ENCODE data around the gene TGFB1I1. TPM values are rescaled to one million over a fixed set of nuclear protein-coding genes. Genes with fewer than 3 reads are reported as not detected.

Gene TGFB1I1
- total and polyA plus RNA-seq, 2 of the 13 experiments (the other 11 are each of a cell fraction or from before 2014, with no cell fraction given) = 0.80 to 2.9 TPM

- no peak for TF ChIP-seq ZNF749 (CRISPR knock-in tag; IDR thresholded peaks at IDR 0.05; ENCODE audit: borderline replicate concordance)
- 0 out of 2 replicates have a peak, but pooled peaks have one; percentile 16 for TF ChIP-seq SIN3A (IDR thresholded peaks at IDR 0.05; ENCODE audit: borderline replicate concordance, low read depth, low read length)
- TF ChIP-seq ZNF484 (CRISPR knock-in tag; IDR thresholded peaks at IDR 0.05; ENCODE audit: borderline replicate concordance, low read depth) = no peak
- TF ChIP-seq IKZF4 (CRISPR knock-in tag; IDR thresholded peaks at IDR 0.05; ENCODE audit: borderline replicate concordance, low read depth, not compliant biosample characterization) = no peak
- peak; percentile 56; the same call in 1 of the 2 replicates for TF ChIP-seq SOX5 (CRISPR knock-in tag; IDR thresholded peaks at IDR 0.05; ENCODE audit: borderline replicate concordance)
- TF ChIP-seq, protein P1, sequence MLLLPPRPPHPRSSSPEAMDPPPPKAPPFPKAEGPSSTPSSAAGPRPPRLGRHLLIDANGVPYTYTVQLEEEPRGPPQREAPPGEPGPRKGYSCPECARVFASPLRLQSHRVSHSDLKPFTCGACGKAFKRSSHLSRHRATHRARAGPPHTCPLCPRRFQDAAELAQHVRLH (CRISPR knock-in tag; IDR thresholded peaks at IDR 0.05; ENCODE audit: borderline replicate concordance, low read depth) = no peak
- TF ChIP-seq, protein P2, sequence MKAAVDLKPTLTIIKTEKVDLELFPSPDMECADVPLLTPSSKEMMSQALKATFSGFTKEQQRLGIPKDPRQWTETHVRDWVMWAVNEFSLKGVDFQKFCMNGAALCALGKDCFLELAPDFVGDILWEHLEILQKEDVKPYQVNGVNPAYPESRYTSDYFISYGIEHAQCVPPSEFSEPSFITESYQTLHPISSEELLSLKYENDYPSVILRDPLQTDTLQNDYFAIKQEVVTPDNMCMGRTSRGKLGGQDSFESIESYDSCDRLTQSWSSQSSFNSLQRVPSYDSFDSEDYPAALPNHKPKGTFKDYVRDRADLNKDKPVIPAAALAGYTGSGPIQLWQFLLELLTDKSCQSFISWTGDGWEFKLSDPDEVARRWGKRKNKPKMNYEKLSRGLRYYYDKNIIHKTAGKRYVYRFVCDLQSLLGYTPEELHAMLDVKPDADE (CRISPR knock-in tag; IDR thresholded peaks at IDR 0.05) = no peak
- no peak for TF ChIP-seq SMARCE1 (IDR thresholded peaks at IDR 0.05; ENCODE audit: borderline replicate concordance)
- TF ChIP-seq SMC3 (IDR thresholded peaks at IDR 0.05; ENCODE audit: low read length) = 0 out of 2 replicates have a peak, but pooled peaks have one; percentile 2
- 0 out of 2 replicates have a peak, but pooled peaks have one; percentile 30 for TF ChIP-seq ZKSCAN8 (CRISPR knock-in tag; IDR thresholded peaks at IDR 0.05; ENCODE audit: borderline replicate concordance)
- TF ChIP-seq NR2F1 (CRISPR knock-in tag; IDR thresholded peaks at IDR 0.05) = 0 out of 4 replicates have a peak, but pooled peaks of 1 of the 2 experiments have one; percentile 24
- peak; percentile 36; the same call in 1 of the 2 replicates for TF ChIP-seq CEBPB (IDR thresholded peaks at IDR 0.05; ENCODE audit: borderline replicate concordance, low read depth, low read length)
- TF ChIP-seq RERE (CRISPR knock-in tag; IDR thresholded peaks at IDR 0.05; ENCODE audit: low read depth) = no peak
- TF ChIP-seq, protein P3, sequence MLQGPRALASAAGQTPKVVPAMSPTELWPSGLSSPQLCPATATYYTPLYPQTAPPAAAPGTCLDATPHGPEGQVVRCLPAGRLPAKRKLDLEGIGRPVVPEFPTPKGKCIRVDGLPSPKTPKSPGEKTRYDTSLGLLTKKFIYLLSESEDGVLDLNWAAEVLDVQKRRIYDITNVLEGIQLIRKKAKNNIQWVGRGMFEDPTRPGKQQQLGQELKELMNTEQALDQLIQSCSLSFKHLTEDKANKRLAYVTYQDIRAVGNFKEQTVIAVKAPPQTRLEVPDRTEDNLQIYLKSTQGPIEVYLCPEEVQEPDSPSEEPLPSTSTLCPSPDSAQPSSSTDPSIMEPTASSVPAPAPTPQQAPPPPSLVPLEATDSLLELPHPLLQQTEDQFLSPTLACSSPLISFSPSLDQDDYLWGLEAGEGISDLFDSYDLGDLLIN (CRISPR knock-in tag; IDR thresholded peaks at IDR 0.05; ENCODE audit: borderline replicate concordance) = no peak
- no peak for TF ChIP-seq ZNF839 (CRISPR knock-in tag; IDR thresholded peaks at IDR 0.05; ENCODE audit: borderline replicate concordance)
- no peak for TF ChIP-seq NFRKB (IDR thresholded peaks at IDR 0.05)
- TF ChIP-seq, protein P4, sequence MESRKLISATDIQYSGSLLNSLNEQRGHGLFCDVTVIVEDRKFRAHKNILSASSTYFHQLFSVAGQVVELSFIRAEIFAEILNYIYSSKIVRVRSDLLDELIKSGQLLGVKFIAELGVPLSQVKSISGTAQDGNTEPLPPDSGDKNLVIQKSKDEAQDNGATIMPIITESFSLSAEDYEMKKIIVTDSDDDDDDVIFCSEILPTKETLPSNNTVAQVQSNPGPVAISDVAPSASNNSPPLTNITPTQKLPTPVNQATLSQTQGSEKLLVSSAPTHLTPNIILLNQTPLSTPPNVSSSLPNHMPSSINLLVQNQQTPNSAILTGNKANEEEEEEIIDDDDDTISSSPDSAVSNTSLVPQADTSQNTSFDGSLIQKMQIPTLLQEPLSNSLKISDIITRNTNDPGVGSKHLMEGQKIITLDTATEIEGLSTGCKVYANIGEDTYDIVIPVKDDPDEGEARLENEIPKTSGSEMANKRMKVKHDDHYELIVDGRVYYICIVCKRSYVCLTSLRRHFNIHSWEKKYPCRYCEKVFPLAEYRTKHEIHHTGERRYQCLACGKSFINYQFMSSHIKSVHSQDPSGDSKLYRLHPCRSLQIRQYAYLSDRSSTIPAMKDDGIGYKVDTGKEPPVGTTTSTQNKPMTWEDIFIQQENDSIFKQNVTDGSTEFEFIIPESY (CRISPR knock-in tag; IDR thresholded peaks at IDR 0.05) = no peak
- TF ChIP-seq MED1 (CRISPR knock-in tag; IDR thresholded peaks at IDR 0.05) = peak; percentile 24; the same call in 1 of the 2 replicates
Measured at GRCh38 chr16:31501226-31501965, 29.4 kb downstream of the TGFB1I1 start (continued).
